LNCaP clone FGC (cell line): ENCODE measurements around the gene CMTM4.
"Not testable (repeated sequence)": the region's sequence is repeated elsewhere in the genome, so short reads cannot be mapped to it uniquely, and the experiment has no call there.

ENCODE experiments used
- DNase-seq: peaks from one replicate; pipeline ENCODE4 v3.0.0-alpha.2; 2011; ENCODE audit warnings: low read depth
- H3K4me3 ChIP-seq: 2 replicates; pipeline ENCODE4 v1.5.1; 2011; ENCODE audit warnings: mild to moderate bottlenecking, low read depth, low read length, control low read depth
- TF ChIP-seq, protein P1 (sequence below): IDR thresholded peaks from 2 replicates; pipeline ENCODE4 v1.5.1; 2012; ENCODE audit warnings: mild to moderate bottlenecking; ENCODE audit not compliant: control insufficient read depth, insufficient read depth; ENCODE audit errors: extremely low read depth

The CMTM4 gene

DNA sequence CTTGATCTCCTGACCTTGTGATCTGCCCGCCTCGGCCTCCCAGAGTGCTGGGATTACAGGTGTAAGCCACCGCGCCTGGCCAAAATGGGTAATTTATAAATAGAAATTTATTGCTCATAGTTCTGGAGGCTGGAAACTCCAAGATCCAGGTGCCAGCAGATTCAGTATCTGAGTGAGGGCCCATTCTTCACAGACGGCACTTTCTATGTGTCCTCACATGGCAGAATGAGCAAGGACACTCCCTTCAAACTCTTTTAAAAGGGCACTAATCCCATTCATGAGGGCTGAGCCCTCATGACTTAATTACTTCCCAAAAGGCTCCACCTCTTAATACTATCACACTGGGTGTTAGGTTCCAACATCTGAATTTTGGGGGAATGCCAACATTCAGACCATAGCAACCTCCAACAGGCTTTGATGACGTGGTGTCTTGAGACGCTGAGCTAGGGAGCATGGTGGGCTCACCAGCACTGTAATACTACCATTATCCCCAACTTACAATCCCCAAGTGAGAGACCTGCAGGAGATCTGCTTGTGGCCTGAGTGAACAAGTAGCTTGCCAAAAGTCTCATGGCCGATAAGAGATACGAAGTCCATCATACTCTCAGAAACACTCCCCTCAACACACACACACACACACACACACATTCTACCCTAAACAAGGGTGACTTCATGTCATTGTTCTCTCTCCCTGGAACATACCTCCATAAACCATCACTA lies 8.5 kb downstream of the CMTM4 start:
- no peak overlapping the region for H3K4me3 ChIP-seq
- TF ChIP-seq, protein P1, sequence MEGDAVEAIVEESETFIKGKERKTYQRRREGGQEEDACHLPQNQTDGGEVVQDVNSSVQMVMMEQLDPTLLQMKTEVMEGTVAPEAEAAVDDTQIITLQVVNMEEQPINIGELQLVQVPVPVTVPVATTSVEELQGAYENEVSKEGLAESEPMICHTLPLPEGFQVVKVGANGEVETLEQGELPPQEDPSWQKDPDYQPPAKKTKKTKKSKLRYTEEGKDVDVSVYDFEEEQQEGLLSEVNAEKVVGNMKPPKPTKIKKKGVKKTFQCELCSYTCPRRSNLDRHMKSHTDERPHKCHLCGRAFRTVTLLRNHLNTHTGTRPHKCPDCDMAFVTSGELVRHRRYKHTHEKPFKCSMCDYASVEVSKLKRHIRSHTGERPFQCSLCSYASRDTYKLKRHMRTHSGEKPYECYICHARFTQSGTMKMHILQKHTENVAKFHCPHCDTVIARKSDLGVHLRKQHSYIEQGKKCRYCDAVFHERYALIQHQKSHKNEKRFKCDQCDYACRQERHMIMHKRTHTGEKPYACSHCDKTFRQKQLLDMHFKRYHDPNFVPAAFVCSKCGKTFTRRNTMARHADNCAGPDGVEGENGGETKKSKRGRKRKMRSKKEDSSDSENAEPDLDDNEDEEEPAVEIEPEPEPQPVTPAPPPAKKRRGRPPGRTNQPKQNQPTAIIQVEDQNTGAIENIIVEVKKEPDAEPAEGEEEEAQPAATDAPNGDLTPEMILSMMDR: no peak
- DNase-seq: no peak

DNA sequence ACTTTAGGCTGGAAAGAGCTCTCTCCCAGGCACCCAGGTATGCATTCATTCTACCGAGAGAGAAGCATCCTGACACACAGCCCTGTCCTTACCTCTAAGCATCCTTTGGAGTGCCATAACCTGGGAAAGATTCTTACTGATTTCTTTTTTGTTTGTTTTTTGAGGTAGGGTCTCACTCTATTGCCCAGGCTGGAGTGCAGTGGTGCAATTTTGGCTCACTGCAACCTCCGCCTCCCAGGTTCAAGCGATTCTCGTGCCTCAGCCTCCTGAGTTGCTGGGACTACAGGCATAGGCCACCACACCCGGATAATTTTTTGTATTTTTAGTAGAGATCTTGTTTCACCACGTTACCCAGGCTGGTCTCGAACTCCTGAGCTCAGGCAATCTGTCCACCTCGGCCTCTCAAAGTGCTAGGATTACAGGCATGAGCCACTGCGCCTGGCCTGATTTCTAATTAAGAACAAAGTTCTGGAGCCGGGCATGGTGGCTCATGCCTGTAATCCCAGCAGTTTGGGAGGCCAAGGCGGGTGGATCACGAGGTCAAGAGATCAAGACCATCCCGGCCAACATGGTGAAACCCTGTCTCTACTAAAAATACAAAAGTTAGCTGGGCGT lies 10.9 kb downstream of the CMTM4 start:
- DNase-seq, H3K4me3 ChIP-seq: not testable (repeated sequence)

DNA sequence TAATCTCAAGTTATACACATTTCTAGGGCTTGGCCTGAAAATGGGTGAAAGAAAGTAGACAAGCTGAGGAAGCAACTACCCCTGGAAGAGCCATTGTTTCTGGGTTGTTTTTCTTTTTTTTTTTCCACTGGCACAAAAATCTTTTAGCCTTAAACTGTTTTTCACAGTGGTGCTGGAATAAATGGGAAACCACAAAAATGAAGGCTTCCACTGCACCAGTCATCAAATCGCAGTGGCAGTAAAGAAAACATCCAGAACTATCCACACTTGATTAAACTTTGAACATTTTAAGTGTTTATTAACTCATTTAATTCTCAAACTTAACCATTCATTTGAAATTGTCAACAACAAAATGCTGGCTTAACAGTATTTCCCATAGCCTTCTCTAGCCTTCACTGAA lies 14.3 kb downstream of the CMTM4 start:
- TF ChIP-seq, protein P1: no peak
- no peak for DNase-seq

DNA sequence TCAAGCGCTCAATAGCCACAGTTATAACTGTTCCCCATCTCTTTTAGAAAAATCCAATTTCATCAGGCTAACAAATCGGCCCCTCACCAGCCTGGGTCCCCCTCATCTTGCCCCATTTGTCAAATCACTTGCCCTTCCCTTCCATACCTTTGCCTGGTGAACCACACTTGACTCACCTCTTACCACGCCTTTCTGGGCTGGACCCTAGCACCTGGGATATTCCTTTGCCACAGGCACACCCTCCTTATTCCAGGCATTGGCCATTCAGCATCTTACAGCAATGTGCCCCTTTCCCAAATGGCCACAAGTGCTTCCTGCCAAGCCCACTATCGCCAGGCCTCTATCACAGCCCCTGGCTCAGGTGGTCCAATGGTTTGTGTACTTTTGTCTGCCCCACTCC lies 14.9 kb downstream of the CMTM4 start:
- TF ChIP-seq, protein P1: no peak
- H3K4me3 ChIP-seq: no peak overlapping the region
- DNase-seq: no peak

More for the DNA sequence above, 14.3 kb downstream of the CMTM4 start:
- no peak overlapping the region for H3K4me3 ChIP-seq

DNA sequence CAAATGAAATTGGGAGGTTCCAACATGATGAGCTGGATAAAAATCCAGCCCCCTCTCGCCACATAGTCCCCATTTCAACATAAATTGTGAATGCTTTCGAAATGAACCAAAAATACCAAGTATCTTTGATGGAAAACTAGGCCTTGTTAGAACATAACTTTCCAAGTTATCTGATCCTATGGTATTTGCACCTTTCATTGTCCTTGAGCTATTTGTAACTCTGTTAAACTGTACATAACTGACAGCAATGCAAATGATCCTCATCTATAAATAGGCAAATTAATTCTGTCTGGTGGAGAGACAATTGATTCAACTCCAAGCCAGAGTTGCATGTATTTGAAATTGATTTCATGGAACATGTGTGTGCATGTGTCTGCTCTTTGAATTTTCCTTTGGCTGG lies 18.2 kb downstream of the CMTM4 start:
- no peak for DNase-seq
- no peak overlapping the region for H3K4me3 ChIP-seq
- TF ChIP-seq, protein P1: no peak

DNA sequence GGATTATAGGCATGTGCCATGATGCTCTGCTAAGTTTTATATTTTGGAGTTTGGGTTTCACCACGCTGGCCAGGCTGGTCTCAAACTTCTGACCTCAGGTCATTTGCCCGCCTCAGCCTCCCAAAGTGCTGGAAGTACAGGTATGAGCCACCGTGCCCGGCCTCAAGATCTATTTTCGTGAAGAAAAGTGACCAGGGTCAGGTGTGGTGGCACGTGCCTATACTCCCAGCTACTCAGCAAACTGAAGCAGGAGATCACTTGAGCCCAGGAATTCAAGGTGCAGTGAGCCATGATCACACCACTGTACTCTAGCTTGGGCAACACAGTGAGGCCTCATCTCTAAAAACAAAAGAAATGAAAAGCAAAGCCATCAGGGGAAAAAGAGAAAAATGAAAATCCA lies 18.7 kb downstream of the CMTM4 start:
- TF ChIP-seq, protein P1: no peak
- no peak for DNase-seq
- no peak overlapping the region for H3K4me3 ChIP-seq

DNA sequence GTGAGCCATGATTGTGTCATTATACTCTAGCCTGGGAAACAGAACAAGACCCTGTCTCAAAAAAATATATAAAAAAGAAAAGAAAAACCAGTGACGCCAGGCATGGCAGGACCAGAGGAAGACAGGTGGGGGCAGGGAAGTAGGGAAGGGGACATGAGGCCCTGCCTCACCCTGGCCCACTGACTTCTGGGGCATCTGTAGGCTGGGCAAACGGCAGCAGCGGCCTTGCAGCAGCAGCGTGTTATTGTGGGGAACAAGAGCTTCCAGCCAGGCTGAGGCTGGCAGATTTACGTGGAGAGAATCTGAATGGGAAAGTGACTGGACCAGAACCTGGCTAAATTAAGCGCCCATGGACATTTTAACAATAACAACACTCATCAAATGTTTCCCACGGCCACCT lies 19.4 kb downstream of the CMTM4 start:
- TF ChIP-seq, protein P1: no peak
- DNase-seq: no peak
- H3K4me3 ChIP-seq: no peak overlapping the region
